HG02885 (cell line): Measurements from ENCODE around the gene ACBD6.
A peak's percentile ranks its signal among the peaks of the same experiment; 100 is the strongest.
"Not testable (repeated sequence)": the region's sequence is repeated elsewhere in the genome, so short reads cannot be mapped to it uniquely, and the experiment has no call there.

ENCODE experiments used
- ATAC-seq: cut with Tn5 transposase; IDR thresholded peaks from one replicate; pipeline ENCODE4 v1.9.1; 2021; ENCODE audit warnings: mild to moderate bottlenecking; ENCODE audit not compliant: unreplicated experiment, poor library complexity

ACBD6 gene

GRCh38 chr1:180497826-180498225, 4.6 kb downstream of the ACBD6 start:
- no peak for ATAC-seq

- ATAC-seq: no peak
These were observed 8.0 kb downstream of the ACBD6 start for GRCh38 chr1:180494370-180494769.

GRCh38 chr1:180489976-180490375, 12.4 kb downstream of the ACBD6 start:
- no peak for ATAC-seq

GRCh38 chr1:180489313-180489712, 13.1 kb downstream of the ACBD6 start:
- no peak for ATAC-seq

GRCh38 chr1:180488661-180489060, 13.7 kb downstream of the ACBD6 start:
- ATAC-seq: no peak

GRCh38 chr1:180486092-180486491, 16.3 kb downstream of the ACBD6 start:
- ATAC-seq: no peak

- ATAC-seq: no peak
These were observed 17.9 kb downstream of the ACBD6 start for GRCh38 chr1:180484490-180484889.

- peak; percentile 45 for ATAC-seq
These were observed 19.7 kb downstream of the ACBD6 start for GRCh38 chr1:180482425-180483275.

GRCh38 chr1:180470031-180470430, 32.3 kb downstream of the ACBD6 start:
- no peak for ATAC-seq

- ATAC-seq: no peak
These were observed 34.1 kb downstream of the ACBD6 start for GRCh38 chr1:180468311-180468710.

GRCh38 chr1:180462102-180462501, 40.3 kb downstream of the ACBD6 start:
- ATAC-seq: no peak

- not testable (repeated sequence) for ATAC-seq
These were observed 40.7 kb downstream of the ACBD6 start for GRCh38 chr1:180461682-180462081.

- no peak for ATAC-seq
These were observed 43.6 kb downstream of the ACBD6 start for GRCh38 chr1:180458807-180459206.

GRCh38 chr1:180456191-180456590, 46.2 kb downstream of the ACBD6 start:
- ATAC-seq: no peak

GRCh38 chr1:180451504-180451903, 50.9 kb downstream of the ACBD6 start:
- ATAC-seq: no peak

GRCh38 chr1:180444522-180444921, 57.9 kb downstream of the ACBD6 start:
- ATAC-seq: no peak

GRCh38 chr1:180440335-180440734, 62.0 kb downstream of the ACBD6 start:
- no peak for ATAC-seq

- ATAC-seq: no peak
These were observed 66.8 kb downstream of the ACBD6 start for GRCh38 chr1:180435566-180435965.

- ATAC-seq: no peak
These were observed 68.5 kb downstream of the ACBD6 start for GRCh38 chr1:180433873-180434272.

GRCh38 chr1:180431683-180432082, 70.7 kb downstream of the ACBD6 start:
- no peak for ATAC-seq

- ATAC-seq: no peak
These were observed 73.3 kb downstream of the ACBD6 start for GRCh38 chr1:180428782-180429695.
